ENCODE data around the gene AQP1.

GRCh38 chr7:30929686-30930085, 18.0 kb downstream of the AQP1 start:
- no peak for TF ChIP-seq CTCF (IDR thresholded peaks at IDR 0.05)
- no peak for TF ChIP-seq POLR2A (IDR thresholded peaks at IDR 0.05)
- TF ChIP-seq POLR2AphosphoS5 (IDR thresholded peaks at IDR 0.05): no peak
